Peyer's patch (tissue), 4 donors: ENCODE results near the gene HTR3A. TPM values are rescaled to one million over a fixed set of nuclear protein-coding genes. Genes with fewer than 3 reads are reported as not detected.
A peak's percentile ranks its signal among the peaks of the same experiment; 100 is the strongest.

Experiments used
- DNase-seq, 3 donors: peaks; one replicate each; pipeline ENCODE4 v3.0.0-alpha.2; 2017 to 2019
- H3K27ac ChIP-seq, 4 donors: fragments of 200-600 bp; sonication (generic); one replicate each; pipeline ENCODE4 v1.5.1; 2016 to 2019
- H3K27me3 ChIP-seq, 2 donors: fragments of 200-600 bp; sonication (generic); one replicate each; pipeline ENCODE4 v1.5.1; 2019
- H3K36me3 ChIP-seq, 3 donors: fragments of 200-600 bp; sonication (generic); one replicate each; pipeline ENCODE4 v1.5.1; 2016 to 2019
- H3K4me1 ChIP-seq, 4 donors: fragments of 200-600 bp; sonication (generic); one replicate each; pipeline ENCODE4 v1.5.1; 2016 to 2019
- H3K4me3 ChIP-seq, 4 donors: fragments of 200-600 bp; sonication (generic); 1 replicate in 3 of 4; 2 replicates in 1 of 4; pipeline ENCODE4 v1.5.1; 2016 to 2019; ENCODE audit warnings: mild to moderate bottlenecking in 1 of 4
- H3K9me3 ChIP-seq, 4 donors: fragments of 200-600 bp; sonication (generic); one replicate each; pipeline ENCODE4 v1.5.1; 2016 to 2019; ENCODE audit warnings: mild to moderate bottlenecking in 1 of 4
- POLR2A ChIP-seq, 2 donors: fragments of 450-650 bp; IDR thresholded peaks; one replicate each; pipeline ENCODE4 v1.5.1; 2017; ENCODE audit warnings: antibody characterized with exemption in 2 of 2, mild to moderate bottlenecking in 2 of 2, moderate library complexity in 2 of 2
- total RNA-seq, 4 donors: library from RNA; depleted of rRNA; stranded (reverse); fragments of >200 nt; gene quantifications; one replicate each; pipeline ENCODE4 v1.1.0, GENCODE V29; 2016
- TF ChIP-seq, protein P1 (sequence below), 6 experiments: fragments of 450-650 bp in 4 of 6; fragments of 200-600 bp in 2 of 6; sonication (generic) in 1 of 6; IDR thresholded peaks; one replicate each; pipeline ENCODE4 v1.5.1; 2017 to 2019; ENCODE audit warnings: antibody characterized with exemption in 6 of 6, mild to moderate bottlenecking in 3 of 6, moderate library complexity in 1 of 6

Gene HTR3A
- total RNA-seq, 4 donors from 2014 or later = 0.80 to 1.7 (median 0.95) TPM; not detected in 1

- Histone ChIP-seq H3K27me3 (no peaks in the 10 kb centered on the region), H3K36me3 (no peaks in the 10 kb centered on the region), H3K4me1 (no peaks in the 10 kb centered on the region), H3K9me3 (no peaks in the 10 kb centered on the region), H3K27ac (no peak overlapping the region), H3K4me3 (no peak overlapping the region)
- TF ChIP-seq, protein P1, sequence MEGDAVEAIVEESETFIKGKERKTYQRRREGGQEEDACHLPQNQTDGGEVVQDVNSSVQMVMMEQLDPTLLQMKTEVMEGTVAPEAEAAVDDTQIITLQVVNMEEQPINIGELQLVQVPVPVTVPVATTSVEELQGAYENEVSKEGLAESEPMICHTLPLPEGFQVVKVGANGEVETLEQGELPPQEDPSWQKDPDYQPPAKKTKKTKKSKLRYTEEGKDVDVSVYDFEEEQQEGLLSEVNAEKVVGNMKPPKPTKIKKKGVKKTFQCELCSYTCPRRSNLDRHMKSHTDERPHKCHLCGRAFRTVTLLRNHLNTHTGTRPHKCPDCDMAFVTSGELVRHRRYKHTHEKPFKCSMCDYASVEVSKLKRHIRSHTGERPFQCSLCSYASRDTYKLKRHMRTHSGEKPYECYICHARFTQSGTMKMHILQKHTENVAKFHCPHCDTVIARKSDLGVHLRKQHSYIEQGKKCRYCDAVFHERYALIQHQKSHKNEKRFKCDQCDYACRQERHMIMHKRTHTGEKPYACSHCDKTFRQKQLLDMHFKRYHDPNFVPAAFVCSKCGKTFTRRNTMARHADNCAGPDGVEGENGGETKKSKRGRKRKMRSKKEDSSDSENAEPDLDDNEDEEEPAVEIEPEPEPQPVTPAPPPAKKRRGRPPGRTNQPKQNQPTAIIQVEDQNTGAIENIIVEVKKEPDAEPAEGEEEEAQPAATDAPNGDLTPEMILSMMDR (IDR thresholded peaks at IDR 0.05) = no peak
- no peak for TF ChIP-seq POLR2A (IDR thresholded peaks at IDR 0.05)
- DNase-seq = no peak
These were observed 44.1 kb downstream of the HTR3A start for GRCh38 chr11:114019046-114019445.

GRCh38 chr11:114019574-114019973, 44.7 kb downstream of the HTR3A start:
- H3K36me3 ChIP-seq = no peaks in the 10 kb centered on the region
- TF ChIP-seq, protein P1 (IDR thresholded peaks at IDR 0.05) = no peak
- TF ChIP-seq POLR2A (IDR thresholded peaks at IDR 0.05) = no peak
- no peak for DNase-seq
- no peaks in the 10 kb centered on the region for H3K27me3 ChIP-seq
- H3K4me3 ChIP-seq = no peak overlapping the region
- no peak overlapping the region for H3K27ac ChIP-seq
- no peaks in the 10 kb centered on the region for H3K9me3 ChIP-seq
- no peaks in the 10 kb centered on the region for H3K4me1 ChIP-seq

DNA sequence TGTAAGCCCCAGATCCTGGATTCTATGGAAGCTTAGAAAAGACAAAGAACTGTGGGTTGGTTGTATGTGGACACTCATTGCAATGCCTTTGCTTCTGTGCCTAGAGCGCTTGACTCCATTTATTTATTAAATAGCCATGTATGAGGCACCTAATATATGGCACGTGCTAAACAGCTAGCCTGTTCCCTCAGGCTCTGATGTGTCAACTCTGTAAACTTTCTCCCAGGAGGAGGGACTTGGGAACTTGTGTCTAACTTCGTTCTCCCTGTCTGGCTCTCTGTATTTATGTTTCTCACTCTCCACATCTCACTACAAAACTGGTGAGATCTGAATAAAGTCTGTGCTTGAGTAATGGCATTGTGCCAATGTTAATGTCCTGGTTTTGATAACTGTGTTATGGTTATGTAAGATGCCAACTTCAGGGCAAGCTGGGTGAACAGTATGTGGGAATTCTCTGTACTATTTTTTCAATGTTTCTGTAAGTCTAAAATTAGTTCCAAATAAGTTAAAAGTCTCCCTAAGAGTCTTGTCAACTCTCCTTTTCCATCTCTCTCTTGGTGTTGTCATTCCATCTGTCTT, 50.5 kb downstream of the HTR3A start:
- no peak for DNase-seq
- TF ChIP-seq POLR2A (IDR thresholded peaks at IDR 0.05) = no peak
- TF ChIP-seq, protein P1 (IDR thresholded peaks at IDR 0.05) = no peak
- Histone ChIP-seq H3K36me3 (no peaks in the 10 kb centered on the region), H3K4me1 (no peaks in the 10 kb centered on the region), H3K27me3 (no peaks in the 10 kb centered on the region), H3K4me3 (no peak overlapping the region), H3K27ac (no peak overlapping the region), H3K9me3 (no peaks in the 10 kb centered on the region)

GRCh38 chr11:114026355-114026754, 51.4 kb downstream of the HTR3A start:
- DNase-seq = peak in 2 of 3 donors; percentile 67 to 76

DNA sequence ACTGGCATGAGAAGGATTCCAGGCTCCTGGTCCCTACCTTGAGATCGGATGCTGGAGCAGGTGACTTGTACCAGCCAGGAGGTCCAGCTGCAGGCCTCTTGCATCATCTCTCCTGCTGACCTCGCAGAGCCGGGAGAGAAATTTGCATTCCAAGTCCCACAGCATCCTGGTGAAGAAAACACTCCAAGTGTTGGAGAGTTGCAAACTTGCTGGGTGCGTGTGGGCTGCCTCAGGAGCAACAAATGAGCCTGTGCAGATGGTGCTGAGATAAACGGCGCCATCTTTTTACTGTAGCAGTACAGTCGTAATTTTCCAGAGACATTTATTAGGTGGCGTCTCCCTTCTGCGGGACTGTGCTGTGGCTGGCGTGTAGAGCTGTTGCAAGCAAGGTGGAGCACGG, 52.5 kb downstream of the HTR3A start:
- Histone ChIP-seq H3K36me3 (no peaks in the 10 kb centered on the region), H3K9me3 (no peaks in the 10 kb centered on the region), H3K4me3 (no peak overlapping the region), H3K27ac (no peak overlapping the region), H3K27me3 (no peaks in the 10 kb centered on the region), H3K4me1 (no peaks in the 10 kb centered on the region)
- TF ChIP-seq, protein P1 (IDR thresholded peaks at IDR 0.05) = no peak
- no peak for TF ChIP-seq POLR2A (IDR thresholded peaks at IDR 0.05)
- no peak for DNase-seq

More at GRCh38 chr11:114026355-114026754, 51.4 kb downstream of the HTR3A start:
- Histone ChIP-seq H3K27me3 (no peaks in the 10 kb centered on the region), H3K9me3 (no peaks in the 10 kb centered on the region), H3K27ac (no peak overlapping the region), H3K4me1 (no peaks in the 10 kb centered on the region), H3K36me3 (no peaks in the 10 kb centered on the region), H3K4me3 (no peak overlapping the region)
- TF ChIP-seq, protein P1 (IDR thresholded peaks at IDR 0.05) = peak in 3 of 6 experiments; percentile 6 to 21 (median 10)
- TF ChIP-seq POLR2A (IDR thresholded peaks at IDR 0.05) = no peak

- Histone ChIP-seq H3K27ac (no peak overlapping the region), H3K27me3 (no peaks in the 10 kb centered on the region), H3K4me3 (no peak overlapping the region), H3K9me3 (no peaks in the 10 kb centered on the region), H3K4me1 (no peaks in the 10 kb centered on the region), H3K36me3 (no peaks in the 10 kb centered on the region)
- DNase-seq = no peak
- TF ChIP-seq, protein P1 (IDR thresholded peaks at IDR 0.05) = peak in 2 of 6 experiments; percentile 23 to 25
- no peak for TF ChIP-seq POLR2A (IDR thresholded peaks at IDR 0.05)
These were observed 53.0 kb downstream of the HTR3A start for GRCh38 chr11:114027926-114028325.
